ENCODE results near the gene OR2J3. TPM values are rescaled to one million over a fixed set of nuclear protein-coding genes. Genes with fewer than 3 reads are reported as not detected.

OR2J3 gene
- total and polyA plus RNA-seq, 2 of the 8 experiments (the other 6 are each of a cell fraction or from before 2014, with no cell fraction given): 0.03 TPM; not detected in 1

DNA sequence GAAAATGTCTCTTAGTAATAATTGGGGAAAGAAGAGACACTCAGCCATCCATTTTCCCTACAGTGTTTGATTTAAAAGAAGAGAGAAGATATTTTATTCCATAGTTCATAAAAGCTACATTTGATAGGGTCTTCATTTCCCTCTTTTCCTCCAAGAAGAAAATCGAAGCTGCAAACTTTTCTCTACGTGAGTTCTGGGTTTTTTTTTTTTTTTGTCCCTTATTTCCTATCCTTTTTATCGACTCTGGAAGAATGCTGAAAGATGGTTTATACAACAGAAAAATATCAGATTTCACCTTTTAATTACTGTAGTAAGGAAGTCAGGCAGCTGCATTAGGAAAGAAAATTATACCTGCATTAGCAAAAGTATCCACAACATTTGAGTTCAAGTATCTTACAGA, 8.7 kb upstream of the OR2J3 start, which contains the start of gene OR2J1:
Gene OR2J1, plus strand, starts transcription at position 301 of the 400 bp plus-strand sequence. CDS start 1,453 bp downstream, outside the sequence.
- H2AK5ac ChIP-seq (ENCODE audit: low read depth, low read length): no peak within 1 kb of the TSS
- H3K23me2 ChIP-seq (ENCODE audit: low read depth, low read length): no peaks in the 10 kb centered on the region; the same call in 1 of the 2 replicates
- H4K8ac ChIP-seq (ENCODE audit: extremely low read depth, insufficient read depth, low read length): no peak within 1 kb of the TSS
- POLR2A ChIA-PET (ENCODE audit: partially characterized antibody): no interaction called here
- WGBS, 2 experiments (ENCODE audit: extremely low coverage in 1 of 2, insufficient coverage in 1 of 2, insufficient read length in 1 of 2, insufficient replicate concordance in 2 of 2, low coverage in 1 of 2, low lambda C conversion rate in 2 of 2, missing lambda C conversion rate in 1 of 2): 90% methylated on average over 3 of the region's 3 CpGs; no CpG with 5 or more reads in 1 of the 2 experiments
- H2BK5ac ChIP-seq (ENCODE audit: low read depth, low read length): no peak within 1 kb of the TSS
- H3K79me2 ChIP-seq (ENCODE audit: control insufficient read depth in 1 of 2, insufficient read depth in 2 of 2, low read length in 2 of 2): no peaks in the 10 kb centered on the region
- no peaks in the 10 kb centered on the region for H3K79me1 ChIP-seq (ENCODE audit: low read depth, low read length)
- H3K4me3 ChIP-seq (ENCODE audit: extremely low read depth in 1 of 4, insufficient read depth in 2 of 4, low read depth in 3 of 4, low read length in 4 of 4): no peak within 1 kb of the TSS
- FAIRE-seq (no peak), DNase-seq (ENCODE audit: low read depth in 1 of 2, low spot score in 2 of 2) (no peak)
- no peak within 1 kb of the TSS for H3K23ac ChIP-seq (ENCODE audit: insufficient read length)
- no peak within 1 kb of the TSS for H3K14ac ChIP-seq (ENCODE audit: insufficient read length)
- H3K9ac ChIP-seq (replicated peaks in 1 of 4; ENCODE audit: extremely low read depth in 1 of 4, low read depth in 3 of 4, low read length in 3 of 4): no peak within 1 kb of the TSS
- no peak within 1 kb of the TSS for H3K56ac ChIP-seq (replicated peaks; ENCODE audit: insufficient read length, low read depth, low read length)
- CTCF ChIA-PET (ENCODE audit: partially characterized antibody): no interaction called here
- no peak within 1 kb of the TSS for H4K91ac ChIP-seq (replicated peaks; ENCODE audit: insufficient read length, low read length)
- no peak within 1 kb of the TSS for H2BK20ac ChIP-seq (ENCODE audit: low read length)
- H3K9me3 ChIP-seq (ENCODE audit: insufficient read depth in 2 of 2, low read depth in 1 of 2, low read length in 1 of 2): no peaks in the 10 kb centered on the region
- H3K4ac ChIP-seq (replicated peaks; ENCODE audit: insufficient read length, low read depth, low read length): no peak within 1 kb of the TSS
- no peak within 1 kb of the TSS for H2BK120ac ChIP-seq (replicated peaks; ENCODE audit: low read depth, low read length)
- no peak within 1 kb of the TSS for H2AFZ ChIP-seq (ENCODE audit: low read length)
- no peak within 1 kb of the TSS for H2BK15ac ChIP-seq (ENCODE audit: low read length)
- H3K4me2 ChIP-seq (ENCODE audit: insufficient read depth in 1 of 2, low read depth in 2 of 2, low read length in 2 of 2): no peak within 1 kb of the TSS
- H4K20me1 ChIP-seq (replicated peaks in 1 of 2; ENCODE audit: control insufficient read depth in 1 of 2, insufficient read depth in 2 of 2, low read length in 2 of 2): no peaks in the 10 kb centered on the region
- no peaks in the 10 kb centered on the region for H3K36me3 ChIP-seq (ENCODE audit: control insufficient read depth in 2 of 4, insufficient read depth in 4 of 4, low read length in 3 of 4)
- no peak within 1 kb of the TSS for H3K18ac ChIP-seq (ENCODE audit: extremely low read depth, low read length)
- H4K5ac ChIP-seq (ENCODE audit: insufficient read length, low read depth, low read length): no peak within 1 kb of the TSS
- H2BK12ac ChIP-seq (ENCODE audit: low read depth, low read length): no peak within 1 kb of the TSS
- H3K27me3 ChIP-seq (replicated peaks in 1 of 4; ENCODE audit: control insufficient read depth in 3 of 4, extremely low read depth in 1 of 4, insufficient read depth in 3 of 4, low read length in 3 of 4): no peaks in the 10 kb centered on the region
- H3K4me1 ChIP-seq (replicated peaks in 1 of 4; ENCODE audit: control insufficient read depth in 3 of 4, insufficient read depth in 4 of 4, low read length in 3 of 4): no peaks in the 10 kb centered on the region
- no peak within 1 kb of the TSS for H3K27ac ChIP-seq (ENCODE audit: low read depth, low read length)
- TF ChIP-seq RAD21 (IDR thresholded peaks at IDR 0.05 in 1 of 2, conservative IDR thresholded peaks at IDR 0.05 in 1 of 2; ENCODE audit: low read depth in 2 of 2, low read length in 2 of 2): no peak
- TF ChIP-seq CREB1 (IDR thresholded peaks at IDR 0.05): no peak
- TF ChIP-seq KDM5A (IDR thresholded peaks at IDR 0.05; ENCODE audit: low read length): no peak
- no peak for TF ChIP-seq GTF2F1 (IDR thresholded peaks at IDR 0.05; ENCODE audit: borderline replicate concordance, low read depth, low read length)
- TF ChIP-seq GABPA (IDR thresholded peaks at IDR 0.05; ENCODE audit: borderline replicate concordance, insufficient read depth, low read length): no peak
- TF ChIP-seq POLR2AphosphoS5 (IDR thresholded peaks at IDR 0.05; ENCODE audit: low read depth, low read length): no peak
- TF ChIP-seq POLR2A (IDR thresholded peaks at IDR 0.05; ENCODE audit: control extremely low read depth in 1 of 2, low read depth in 2 of 2, low read length in 2 of 2): no peak
- no peak for TF ChIP-seq MAX (IDR thresholded peaks at IDR 0.05)
- no peak for TF ChIP-seq NANOG (IDR thresholded peaks at IDR 0.05; ENCODE audit: insufficient read depth, low read depth, low read length, poor library complexity, severe bottlenecking)
- no peak for TF ChIP-seq CBX8 (IDR thresholded peaks at IDR 0.05; ENCODE audit: borderline replicate concordance, low read depth, low read length)
- no peak for TF ChIP-seq RNF2 (IDR thresholded peaks at IDR 0.05; ENCODE audit: borderline replicate concordance, low read depth, low read length, missing control alignments, poor library complexity, severe bottlenecking)
- TF ChIP-seq POU5F1 (IDR thresholded peaks at IDR 0.05; ENCODE audit: low read depth, low read length): no peak
- no peak for TF ChIP-seq HDAC6 (IDR thresholded peaks at IDR 0.05; ENCODE audit: low read depth, low read length)
- TF ChIP-seq JUND (IDR thresholded peaks at IDR 0.05; ENCODE audit: low read length): no peak
